Measurements from ENCODE around the gene A1BG. TPM values are rescaled to one million over a fixed set of nuclear protein-coding genes. Genes with fewer than 3 reads are reported as not detected.
"Not testable (repeated sequence)": the region's sequence is repeated elsewhere in the genome, so short reads cannot be mapped to it uniquely, and the experiment has no call there.

The A1BG gene
- total RNA-seq, 1 experiment from 2014 or later = 1.9 TPM

- BruUV-seq (replicated peaks) = no TSS peak
- POLR2A ChIA-PET (ENCODE audit: unreplicated experiment) = no interaction called here
- ATAC-seq = no peak
- H2AFZ ChIP-seq (ENCODE audit: low read length) = no peak overlapping the region
- H3K27ac ChIP-seq (ENCODE audit: low read length) = no peak overlapping the region
- CTCF ChIA-PET = no interaction called here
- no peaks in the 10 kb centered on the region for H3K9me2 ChIP-seq (replicated peaks; ENCODE audit: low read length)
- intact Hi-C loops (cut with micrococcal nuclease) = no loop called here
- peaks cover 44% of the 10 kb centered on the region for H3K36me3 ChIP-seq (ENCODE audit: low read depth, low read length)
- no peak for DNase-seq
- TF ChIP-seq CTCF (conservative IDR thresholded peaks at IDR 0.05; ENCODE audit: low read depth, low read length) = no peak
- no peak for TF ChIP-seq EZH2 (IDR thresholded peaks at IDR 0.05; ENCODE audit: low read length, unreplicated experiment)
- no peak for TF ChIP-seq EZH2phosphoT487 (IDR thresholded peaks at IDR 0.05; ENCODE audit: borderline replicate concordance, low read length)
- H3K27me3 ChIP-seq (ENCODE audit: low read length) = no peaks in the 10 kb centered on the region
- H4K20me1 ChIP-seq (ENCODE audit: low read length) = no peaks in the 10 kb centered on the region
- no peaks in the 10 kb centered on the region for H3K4me1 ChIP-seq (ENCODE audit: insufficient read depth, low read length)
- H3K9me3 ChIP-seq (ENCODE audit: low read length) = no peaks in the 10 kb centered on the region
- no peak overlapping the region for H3K4me3 ChIP-seq (ENCODE audit: low read length)
- H3K79me2 ChIP-seq (ENCODE audit: low read length) = no peaks in the 10 kb centered on the region
- no peaks in the 10 kb centered on the region for H3F3A ChIP-seq (ENCODE audit: low read length, unreplicated experiment)
- H3K4me2 ChIP-seq (ENCODE audit: low read length) = no peak overlapping the region
- H3K9ac ChIP-seq (ENCODE audit: low read length) = no peak overlapping the region
These were observed 37.7 kb downstream of the A1BG start for GRCh38 chr19:58315580-58315979.

GRCh38 chr19:58311345-58311865 lies 41.9 kb downstream of the A1BG start:
- no peak overlapping the region for H2AFZ ChIP-seq (ENCODE audit: low read length)
- no peak overlapping the region for H3K4me3 ChIP-seq (ENCODE audit: low read length)
- TF ChIP-seq EZH2 (IDR thresholded peaks at IDR 0.05; ENCODE audit: low read length, unreplicated experiment) (no peak), EZH2phosphoT487 (IDR thresholded peaks at IDR 0.05; ENCODE audit: borderline replicate concordance, low read length) (no peak), CTCF (conservative IDR thresholded peaks at IDR 0.05; ENCODE audit: low read depth, low read length) (no peak)
- peaks cover 80% of the 10 kb centered on the region for H3K36me3 ChIP-seq (ENCODE audit: low read depth, low read length)
- ATAC-seq (no peak), DNase-seq (no peak)
- peaks cover 17% of the 10 kb centered on the region for H3K79me2 ChIP-seq (ENCODE audit: low read length)
- no peaks in the 10 kb centered on the region for H3K9me3 ChIP-seq (ENCODE audit: low read length)
- H3K4me2 ChIP-seq (ENCODE audit: low read length) = no peak overlapping the region
- no peak overlapping the region for H3K9ac ChIP-seq (ENCODE audit: low read length)
- POLR2A ChIA-PET (ENCODE audit: unreplicated experiment) = no interaction called here
- H3K27me3 ChIP-seq (ENCODE audit: low read length) = no peaks in the 10 kb centered on the region
- H4K20me1 ChIP-seq (ENCODE audit: low read length) = no peaks in the 10 kb centered on the region
- no TSS peak for BruUV-seq (replicated peaks)
- intact Hi-C loops (cut with micrococcal nuclease) = no loop called here
- no peaks in the 10 kb centered on the region for H3K9me2 ChIP-seq (replicated peaks; ENCODE audit: low read length)
- no peaks in the 10 kb centered on the region for H3K4me1 ChIP-seq (ENCODE audit: insufficient read depth, low read length)
- CTCF ChIA-PET = no interaction called here
- H3F3A ChIP-seq (ENCODE audit: low read length, unreplicated experiment) = no peaks in the 10 kb centered on the region
- H3K27ac ChIP-seq (ENCODE audit: low read length) = no peak overlapping the region

GRCh38 chr19:58310685-58311084 lies 42.6 kb downstream of the A1BG start:
- H3K36me3 ChIP-seq (ENCODE audit: low read depth, low read length) = peaks cover 81% of the 10 kb centered on the region
- BruUV-seq (replicated peaks); H3K4me3 ChIP-seq (ENCODE audit: low read length); H2AFZ ChIP-seq (ENCODE audit: low read length); CTCF ChIA-PET; H4K20me1 ChIP-seq (ENCODE audit: low read length); H3K4me2 ChIP-seq (ENCODE audit: low read length); POLR2A ChIA-PET (ENCODE audit: unreplicated experiment); H3K9ac ChIP-seq (ENCODE audit: low read length); H3K9me3 ChIP-seq (ENCODE audit: low read length); H3F3A ChIP-seq (ENCODE audit: low read length, unreplicated experiment); H3K27ac ChIP-seq (ENCODE audit: low read length); H3K9me2 ChIP-seq (replicated peaks; ENCODE audit: low read length); intact Hi-C loops (cut with micrococcal nuclease); DNase-seq; ATAC-seq; H3K4me1 ChIP-seq (ENCODE audit: insufficient read depth, low read length); H3K27me3 ChIP-seq (ENCODE audit: low read length): not testable (repeated sequence)
- TF ChIP-seq CTCF (conservative IDR thresholded peaks at IDR 0.05; ENCODE audit: low read depth, low read length) = peak; percentile 28; the same call in 1 of the 2 replicates
- H3K79me2 ChIP-seq (ENCODE audit: low read length) = peaks cover 24% of the 10 kb centered on the region

All from PC-3 (cell line).